DOHH2 (cell line): ENCODE measurements around the gene ST6GAL1.
"Not testable (repeated sequence)": the region's sequence is repeated elsewhere in the genome, so short reads cannot be mapped to it uniquely, and the experiment has no call there.

ENCODE experiments used
- H3F3A ChIP-seq: fragments of 200-600 bp; sonication (generic), shearing (Covaris generic); 2 replicates; pipeline ENCODE4 v1.6.0; 2016; ENCODE audit warnings: antibody characterized with exemption, mild to moderate bottlenecking; ENCODE audit not compliant: control insufficient read depth, insufficient read depth
- H3K27ac ChIP-seq: fragments of 200-600 bp; sonication (generic); 2 replicates; pipeline ENCODE4 v1.5.1; 2014; ENCODE audit warnings: low read depth, mild to moderate bottlenecking, low read length, moderate library complexity
- H3K27me3 ChIP-seq: fragments of 200-600 bp; sonication (generic); 2 replicates; pipeline ENCODE4 v1.6.1; 2014; ENCODE audit warnings: mild to moderate bottlenecking, low read length, mixed read lengths; ENCODE audit not compliant: control insufficient read depth
- H3K36me3 ChIP-seq: fragments of 200-600 bp; sonication (generic); 2 replicates; pipeline ENCODE4 v1.6.1; 2014; ENCODE audit warnings: mild to moderate bottlenecking, low read length, moderate library complexity, mixed read lengths; ENCODE audit not compliant: control insufficient read depth
- H3K4me1 ChIP-seq: fragments of 200-600 bp; sonication (generic); 2 replicates; pipeline ENCODE4 v1.6.1; 2014; ENCODE audit warnings: mild to moderate bottlenecking, low read length, mixed read lengths; ENCODE audit not compliant: control insufficient read depth
- H3K4me2 ChIP-seq: fragments of 200-600 bp; sonication (generic); 2 replicates; pipeline ENCODE4 v1.6.0; 2014; ENCODE audit warnings: mild to moderate bottlenecking, low read length, moderate library complexity
- H3K4me3 ChIP-seq: fragments of 200-600 bp; sonication (generic); 2 replicates; pipeline ENCODE4 v1.5.1; 2014; ENCODE audit warnings: mild to moderate bottlenecking, low read length, mixed read lengths
- H3K79me2 ChIP-seq: fragments of 200-600 bp; sonication (generic); 2 replicates; pipeline ENCODE4 v1.6.1; 2014; ENCODE audit warnings: mild to moderate bottlenecking, low read length, mixed read lengths; ENCODE audit not compliant: control insufficient read depth
- H3K9me2 ChIP-seq: fragments of 200-600 bp; sonication (generic); replicated peaks from 2 replicates; pipeline ENCODE4 v1.6.1; 2014; ENCODE audit warnings: mild to moderate bottlenecking, low read length, mixed read lengths; ENCODE audit not compliant: control insufficient read depth
- H3K9me3 ChIP-seq: fragments of 200-600 bp; sonication (generic); 2 replicates; pipeline ENCODE4 v1.6.1; 2014; ENCODE audit warnings: antibody characterized with exemption, low read length, mixed read lengths; ENCODE audit not compliant: control insufficient read depth, insufficient read depth
- H4K20me1 ChIP-seq: fragments of 200-600 bp; sonication (generic); 2 replicates; pipeline ENCODE4 v1.6.0; 2014; ENCODE audit warnings: low read depth, mild to moderate bottlenecking, antibody characterized with exemption, low read length, moderate library complexity; ENCODE audit not compliant: control insufficient read depth, insufficient read depth
- EZH2phosphoT487 ChIP-seq: fragments of 200-600 bp; sonication (generic); IDR thresholded peaks from 2 replicates; pipeline ENCODE4 v1.6.1; 2017; ENCODE audit warnings: borderline replicate concordance, mild to moderate bottlenecking, antibody characterized with exemption, low read length, moderate library complexity, mixed read lengths
- TF ChIP-seq, protein P1 (sequence below): fragments of 200-600 bp; sonication (generic); IDR thresholded peaks from one replicate; pipeline ENCODE4 v1.5.1; 2014; ENCODE audit warnings: antibody characterized with exemption, mild to moderate bottlenecking, low read depth, low read length; ENCODE audit not compliant: poor library complexity, severe bottlenecking

ST6GAL1 gene

GRCh38 chr3:186902713-186903112 is 27.6 kb upstream of the ST6GAL1 start:
- no peak overlapping the region for H3K4me2 ChIP-seq
- H3K79me2 ChIP-seq, result no peaks in the 10 kb centered on the region
- no peak overlapping the region for H3K27ac ChIP-seq
- H3K9me2 ChIP-seq, result no peaks in the 10 kb centered on the region
- TF ChIP-seq, protein P1, sequence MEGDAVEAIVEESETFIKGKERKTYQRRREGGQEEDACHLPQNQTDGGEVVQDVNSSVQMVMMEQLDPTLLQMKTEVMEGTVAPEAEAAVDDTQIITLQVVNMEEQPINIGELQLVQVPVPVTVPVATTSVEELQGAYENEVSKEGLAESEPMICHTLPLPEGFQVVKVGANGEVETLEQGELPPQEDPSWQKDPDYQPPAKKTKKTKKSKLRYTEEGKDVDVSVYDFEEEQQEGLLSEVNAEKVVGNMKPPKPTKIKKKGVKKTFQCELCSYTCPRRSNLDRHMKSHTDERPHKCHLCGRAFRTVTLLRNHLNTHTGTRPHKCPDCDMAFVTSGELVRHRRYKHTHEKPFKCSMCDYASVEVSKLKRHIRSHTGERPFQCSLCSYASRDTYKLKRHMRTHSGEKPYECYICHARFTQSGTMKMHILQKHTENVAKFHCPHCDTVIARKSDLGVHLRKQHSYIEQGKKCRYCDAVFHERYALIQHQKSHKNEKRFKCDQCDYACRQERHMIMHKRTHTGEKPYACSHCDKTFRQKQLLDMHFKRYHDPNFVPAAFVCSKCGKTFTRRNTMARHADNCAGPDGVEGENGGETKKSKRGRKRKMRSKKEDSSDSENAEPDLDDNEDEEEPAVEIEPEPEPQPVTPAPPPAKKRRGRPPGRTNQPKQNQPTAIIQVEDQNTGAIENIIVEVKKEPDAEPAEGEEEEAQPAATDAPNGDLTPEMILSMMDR, result no peak
- TF ChIP-seq EZH2phosphoT487, result no peak
- H3K4me3 ChIP-seq, result no peak overlapping the region
- no peaks in the 10 kb centered on the region for H3K27me3 ChIP-seq
- no peaks in the 10 kb centered on the region for H3K4me1 ChIP-seq
- H4K20me1 ChIP-seq, result no peaks in the 10 kb centered on the region
- H3K9me3 ChIP-seq, result no peaks in the 10 kb centered on the region
- no peaks in the 10 kb centered on the region for H3F3A ChIP-seq
- no peaks in the 10 kb centered on the region for H3K36me3 ChIP-seq

DNA sequence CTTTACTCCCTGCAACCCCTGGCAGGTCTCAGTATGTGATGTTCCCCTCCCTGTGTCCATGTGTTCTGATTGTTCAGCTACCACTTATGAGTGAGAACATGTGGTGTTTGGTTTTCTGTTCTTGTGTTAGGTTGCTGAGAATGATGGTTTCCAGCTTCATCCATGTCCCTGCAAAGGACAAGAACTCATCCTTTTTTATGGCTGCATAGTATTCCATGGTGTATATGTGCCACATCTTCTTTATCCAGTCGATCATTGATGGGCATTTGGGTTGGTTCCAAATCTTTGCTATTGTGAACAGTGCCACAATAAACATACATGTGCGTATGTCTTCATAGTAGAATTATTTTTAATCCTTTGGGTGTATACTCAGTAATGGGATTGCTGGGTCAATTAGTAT is 26.6 kb upstream of the ST6GAL1 start:
- not testable (repeated sequence) for H3K4me1 ChIP-seq, H3K9me2 ChIP-seq, H3K27me3 ChIP-seq, H3K4me3 ChIP-seq, H3K9me3 ChIP-seq, H4K20me1 ChIP-seq, H3K4me2 ChIP-seq, H3K79me2 ChIP-seq, H3K27ac ChIP-seq, H3F3A ChIP-seq, H3K36me3 ChIP-seq

DNA sequence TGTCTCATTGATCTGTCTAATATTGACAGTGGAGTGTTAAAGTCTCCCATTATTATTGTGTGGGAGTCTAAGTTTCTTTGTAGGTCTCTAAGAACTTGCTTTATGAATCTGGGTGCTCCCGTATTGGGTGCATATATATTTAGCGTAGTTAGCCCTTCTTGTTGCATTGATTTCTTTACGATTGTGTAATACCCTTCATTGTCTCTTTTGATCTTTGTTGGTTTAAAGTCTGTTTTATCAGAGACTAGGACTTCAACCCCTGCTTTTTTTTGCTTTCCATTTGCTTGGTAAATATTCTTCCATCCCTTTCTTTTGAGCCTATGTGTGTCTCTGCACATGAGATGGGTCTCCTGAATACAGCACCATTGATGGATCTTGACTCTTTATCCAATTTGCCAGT is 23.3 kb upstream of the ST6GAL1 start:
- not testable (repeated sequence) for H3K27ac ChIP-seq, H3F3A ChIP-seq, H3K4me3 ChIP-seq, H3K9me3 ChIP-seq, H3K27me3 ChIP-seq, H3K36me3 ChIP-seq, H4K20me1 ChIP-seq, H3K4me1 ChIP-seq, H3K79me2 ChIP-seq, H3K9me2 ChIP-seq, H3K4me2 ChIP-seq

- Histone ChIP-seq H3K4me3 (no peak overlapping the region), H3K27me3 (no peaks in the 10 kb centered on the region), H4K20me1 (no peaks in the 10 kb centered on the region), H3K4me2 (no peak overlapping the region), H3K79me2 (no peaks in the 10 kb centered on the region), H3K27ac (no peak overlapping the region), H3K36me3 (no peaks in the 10 kb centered on the region), H3K9me3 (no peaks in the 10 kb centered on the region), H3K9me2 (no peaks in the 10 kb centered on the region), H3F3A (no peaks in the 10 kb centered on the region; the same call in 1 of the 2 replicates), H3K4me1 (no peaks in the 10 kb centered on the region)
- no peak for TF ChIP-seq EZH2phosphoT487
- TF ChIP-seq, protein P1, result no peak
Measured at GRCh38 chr3:186909078-186909853, 21.1 kb upstream of the ST6GAL1 start.
